A673 (cell line): ENCODE data around the gene CCL13.

Experiments
- CTCF ChIP-seq: fragments of 300-800, 200-600 bp; sonication (generic); conservative IDR thresholded peaks from 2 replicates; pipeline ENCODE4 v1.5.1; 2017; ENCODE audit warnings: low read depth, mild to moderate bottlenecking, antibody characterized with exemption, low read length, moderate library complexity, mixed read lengths
- EZH2 ChIP-seq: fragments of 200-600 bp; sonication (generic); IDR thresholded peaks from 2 replicates; pipeline ENCODE4 v1.6.1; 2017; ENCODE audit warnings: borderline replicate concordance, low read depth, mild to moderate bottlenecking, mixed read lengths, antibody characterized with exemption, low read length; ENCODE audit not compliant: poor library complexity, severe bottlenecking

DNA sequence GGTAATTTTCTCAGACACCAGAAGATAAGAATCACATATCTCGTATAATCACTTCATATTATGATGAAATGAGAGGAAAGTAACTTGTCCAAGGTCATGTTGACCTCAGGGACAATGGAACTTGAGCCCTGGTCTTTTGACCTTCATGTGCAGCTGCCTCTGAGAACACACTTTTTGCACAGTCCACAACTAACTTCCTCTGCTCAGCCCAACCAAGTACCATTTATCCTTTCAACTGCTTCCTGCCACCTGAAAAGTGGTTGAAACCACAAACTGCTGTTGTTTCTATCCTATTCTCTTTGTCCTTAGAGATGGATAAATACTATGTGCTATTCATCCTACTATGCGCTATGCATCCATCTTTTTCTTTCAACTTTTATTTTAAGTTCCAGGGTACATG lies 9.1 kb downstream of the CCL13 start:
- TF ChIP-seq CTCF (no peak), EZH2 (no peak)
